HEK293T (cell line): ENCODE measurements around the gene IDH3A.
"Not testable (repeated sequence)": the region's sequence is repeated elsewhere in the genome, so short reads cannot be mapped to it uniquely, and the experiment has no call there.

Experiments used
- CTCF ChIA-PET: fragments of 350-600 bp; formaldehyde crosslinking; extraction: SDS; loops from one replicate; lab custom pipeline; 2021; ENCODE audit warnings: antibody characterized with exemption, inconsistent platforms; lab: Yijun Ruan, JAX
- POLR2A ChIA-PET: fragments of 350-600 bp; formaldehyde crosslinking; extraction: SDS; loops from one replicate; lab custom pipeline; 2020; ENCODE audit warnings: antibody characterized with exemption, inconsistent platforms; lab: Yijun Ruan, JAX
- DNase-seq: peaks from one replicate; pipeline ENCODE4 v3.0.0; 2012; ENCODE audit warnings: mixed read lengths; ENCODE audit errors: extremely low spot score
- ARNT ChIP-seq: fragments of 450-650 bp; IDR thresholded peaks from 2 replicates; pipeline ENCODE4 v1.6.1; 2017; ENCODE audit warnings: mild to moderate bottlenecking
- BHLHE40 ChIP-seq: fragments of 450-650 bp; IDR thresholded peaks from 2 replicates; pipeline ENCODE4 v1.6.1; 2016; ENCODE audit warnings: mild to moderate bottlenecking, moderate library complexity, borderline replicate concordance
- CTBP1 ChIP-seq: fragments of 450-650 bp; IDR thresholded peaks from 2 replicates; pipeline ENCODE4 v1.6.1; 2016; ENCODE audit warnings: borderline replicate concordance
- ELF4 ChIP-seq: fragments of 450-650 bp; IDR thresholded peaks from 2 replicates; pipeline ENCODE4 v1.6.1; 2017; ENCODE audit warnings: antibody characterized with exemption
- FOXA1 ChIP-seq: fragments of 450-650 bp; IDR thresholded peaks from 2 replicates; pipeline ENCODE4 v1.6.1; 2016; ENCODE audit warnings: mild to moderate bottlenecking
- FOXK2 ChIP-seq: fragments of 450-650 bp; IDR thresholded peaks from 2 replicates; pipeline ENCODE4 v1.6.1; 2016; ENCODE audit warnings: mild to moderate bottlenecking
- FOXM1 ChIP-seq: fragments of 450-650 bp; IDR thresholded peaks from 2 replicates; pipeline ENCODE4 v1.6.1; 2017; ENCODE audit warnings: mild to moderate bottlenecking, borderline replicate concordance
- HDGF ChIP-seq: fragments of 450-650 bp; IDR thresholded peaks from 2 replicates; pipeline ENCODE4 v1.6.1; 2017; ENCODE audit warnings: antibody characterized with exemption, borderline replicate concordance
- L3MBTL2 ChIP-seq: fragments of 450-650 bp; conservative IDR thresholded peaks from 2 replicates; pipeline ENCODE4 v1.6.1; 2016; ENCODE audit warnings: mild to moderate bottlenecking
- LEF1 ChIP-seq: fragments of 450-650 bp; IDR thresholded peaks from 2 replicates; pipeline ENCODE4 v1.6.1; 2017; ENCODE audit warnings: mild to moderate bottlenecking, borderline replicate concordance
- NFRKB ChIP-seq: fragments of 450-650 bp; IDR thresholded peaks from 2 replicates; pipeline ENCODE4 v1.6.1; 2016; ENCODE audit warnings: mild to moderate bottlenecking, moderate library complexity
- PKNOX1 ChIP-seq: fragments of 450-650 bp; IDR thresholded peaks from 2 replicates; pipeline ENCODE4 v1.6.1; 2016
- SP1 ChIP-seq: fragments of 450-650 bp; IDR thresholded peaks from 2 replicates; pipeline ENCODE4 v1.6.1; 2017
- SUZ12 ChIP-seq: fragments of 450-650 bp; IDR thresholded peaks from 2 replicates; pipeline ENCODE4 v1.6.1; 2016; ENCODE audit warnings: mild to moderate bottlenecking
- TARDBP ChIP-seq: fragments of 450-650 bp; IDR thresholded peaks from 2 replicates; pipeline ENCODE4 v1.6.1; 2016
- ZNF384 ChIP-seq: fragments of 450-650 bp; IDR thresholded peaks from 2 replicates; pipeline ENCODE4 v1.6.1; 2016

Gene IDH3A

DNA sequence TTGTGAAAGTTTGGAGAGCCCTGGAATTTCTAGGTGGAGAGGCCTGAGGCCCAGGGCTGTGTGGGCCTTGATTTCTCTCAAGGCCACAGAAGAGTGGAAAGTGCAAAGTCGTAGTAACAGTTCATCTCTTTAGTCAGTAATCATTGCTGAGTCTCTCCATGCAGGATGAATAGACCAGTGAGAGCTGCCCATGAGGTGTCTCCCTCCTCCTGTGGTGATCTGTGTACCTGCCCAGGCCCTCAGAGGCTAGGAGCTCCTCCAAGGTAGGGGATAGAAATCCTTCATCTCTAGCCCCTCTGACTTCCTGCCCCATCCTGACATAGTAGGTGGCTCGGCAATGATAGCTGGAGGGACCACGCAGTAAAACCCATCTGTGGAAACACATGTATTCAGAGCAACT, 6.8 kb upstream of the IDH3A start:
- POLR2A ChIA-PET, result no interaction called here

DNA sequence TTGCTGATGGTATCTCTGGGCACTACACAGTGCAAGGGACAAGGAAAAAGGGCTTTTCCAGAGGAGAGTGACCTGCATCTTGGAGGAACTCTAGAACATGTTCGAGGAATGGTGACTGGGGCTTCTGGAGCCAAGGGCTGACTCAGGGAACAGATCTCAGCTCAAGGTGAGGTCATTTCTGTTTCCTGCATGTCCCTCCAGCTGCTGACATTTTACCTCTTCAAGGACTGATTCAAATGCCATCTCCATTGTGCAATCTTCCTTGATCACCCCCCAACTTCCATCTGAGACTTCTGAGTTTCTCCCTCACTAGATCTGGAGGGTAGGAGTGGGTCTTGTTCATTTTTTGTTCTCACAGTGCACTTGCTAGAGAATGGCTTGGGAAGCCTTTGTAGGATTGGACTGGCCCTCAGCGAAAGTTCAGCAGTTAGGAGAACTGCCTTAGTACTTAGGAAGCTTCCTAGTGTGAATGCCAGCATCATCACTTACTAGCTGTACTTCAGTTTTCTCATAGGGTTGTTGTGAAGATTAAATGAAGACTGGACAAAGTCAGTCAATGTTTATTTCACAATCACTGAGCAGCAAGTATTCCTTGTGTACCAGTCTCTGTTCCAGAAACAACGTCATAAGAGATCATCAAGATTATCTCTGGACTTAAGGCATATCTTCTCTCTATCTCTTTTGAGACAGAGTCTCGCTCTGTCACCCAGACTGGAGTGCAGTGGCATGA, 2.6 kb upstream of the IDH3A start:
- DNase-seq, result no peak
- CTCF ChIA-PET, result interaction anchor here (1.0 kb wide), 1 partner anchor 16 kb away, joined by 3 read pairs; the partner anchor contains the start of gene CIB2
- TF ChIP-seq ELF4 (no peak), ARNT (no peak), ZNF384 (no peak), NFRKB (no peak), BHLHE40 (no peak), FOXM1 (no peak), FOXA1 (no peak), L3MBTL2 (no peak), FOXK2 (no peak), TARDBP (no peak)
- POLR2A ChIA-PET, result interaction anchor here (4.3 kb wide), 1 partner anchor 16 kb away, joined by 24 read pairs; the partner anchor contains the start of gene CIB2

More for the DNA sequence above, 6.8 kb upstream of the IDH3A start:
- TF ChIP-seq PKNOX1, result no peak
- TF ChIP-seq CTBP1, result no peak
- peak; percentile 7 for DNase-seq
- CTCF ChIA-PET, result interaction anchor here (0.6 to 1.6 kb wide), 2 partner anchors 10 to 84 kb away, joined by 3 read pairs; no protein-coding TSS in a partner anchor

DNA sequence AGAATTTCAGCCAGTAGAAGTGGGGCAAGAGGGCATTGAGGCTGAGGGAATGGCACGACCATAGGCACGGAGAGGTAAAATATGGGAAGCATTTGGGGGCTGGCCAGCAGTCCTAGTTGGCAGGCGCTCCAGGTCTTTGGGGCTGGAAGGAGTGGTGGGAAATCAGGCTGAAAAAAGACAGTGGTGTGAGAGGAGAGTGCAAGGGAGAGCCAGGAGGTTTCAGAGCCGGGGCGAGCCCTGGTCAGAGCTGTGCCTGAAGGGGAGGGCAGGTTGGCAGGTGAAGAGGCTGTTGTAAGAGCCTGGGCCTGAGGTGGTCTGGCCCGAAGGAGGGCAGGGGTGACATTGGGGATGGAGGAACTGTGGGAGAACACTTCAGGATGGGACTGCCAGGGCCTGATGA, 1.6 kb upstream of the IDH3A start:
- DNase-seq, result no peak
- CTCF ChIA-PET, result interaction anchor here (0.5 kb wide), 1 partner anchor 217 kb away, joined by 8 read pairs; no protein-coding TSS in a partner anchor
- TF ChIP-seq SP1, result no peak
- TF ChIP-seq HDGF, result no peak
- TF ChIP-seq BHLHE40, result no peak
- no peak for TF ChIP-seq ARNT
- TF ChIP-seq ELF4, result no peak
- no peak for TF ChIP-seq FOXA1
- no peak for TF ChIP-seq ZNF384
- TF ChIP-seq PKNOX1, result no peak
- TF ChIP-seq NFRKB, result no peak
- no peak for TF ChIP-seq LEF1
- TF ChIP-seq FOXM1, result no peak
- POLR2A ChIA-PET, result interaction anchor here (3.7 to 4.3 kb wide), 2 partner anchors 9 to 17 kb away, joined by 24 to 40 read pairs; partner anchors contain the start of gene CIB2

- POLR2A ChIA-PET, result interaction anchor here (0.6 to 4.3 kb wide), 9 partner anchors 10 to 190 kb away, joined by 3 to 40 read pairs (median 3); partner anchors contain the start of genes CIB2 and SKIC8
- CTCF ChIA-PET, result interaction anchor here (0.6 kb wide), 2 partner anchors 40 to 577 kb away, joined by 3 to 4 read pairs; no protein-coding TSS in a partner anchor
- no peak for DNase-seq
- no peak for TF ChIP-seq PKNOX1
- TF ChIP-seq ZNF384, result peak; percentile 96
Observed at GRCh38 chr15:78148392-78149067, 632 bp upstream of the IDH3A start.

DNA sequence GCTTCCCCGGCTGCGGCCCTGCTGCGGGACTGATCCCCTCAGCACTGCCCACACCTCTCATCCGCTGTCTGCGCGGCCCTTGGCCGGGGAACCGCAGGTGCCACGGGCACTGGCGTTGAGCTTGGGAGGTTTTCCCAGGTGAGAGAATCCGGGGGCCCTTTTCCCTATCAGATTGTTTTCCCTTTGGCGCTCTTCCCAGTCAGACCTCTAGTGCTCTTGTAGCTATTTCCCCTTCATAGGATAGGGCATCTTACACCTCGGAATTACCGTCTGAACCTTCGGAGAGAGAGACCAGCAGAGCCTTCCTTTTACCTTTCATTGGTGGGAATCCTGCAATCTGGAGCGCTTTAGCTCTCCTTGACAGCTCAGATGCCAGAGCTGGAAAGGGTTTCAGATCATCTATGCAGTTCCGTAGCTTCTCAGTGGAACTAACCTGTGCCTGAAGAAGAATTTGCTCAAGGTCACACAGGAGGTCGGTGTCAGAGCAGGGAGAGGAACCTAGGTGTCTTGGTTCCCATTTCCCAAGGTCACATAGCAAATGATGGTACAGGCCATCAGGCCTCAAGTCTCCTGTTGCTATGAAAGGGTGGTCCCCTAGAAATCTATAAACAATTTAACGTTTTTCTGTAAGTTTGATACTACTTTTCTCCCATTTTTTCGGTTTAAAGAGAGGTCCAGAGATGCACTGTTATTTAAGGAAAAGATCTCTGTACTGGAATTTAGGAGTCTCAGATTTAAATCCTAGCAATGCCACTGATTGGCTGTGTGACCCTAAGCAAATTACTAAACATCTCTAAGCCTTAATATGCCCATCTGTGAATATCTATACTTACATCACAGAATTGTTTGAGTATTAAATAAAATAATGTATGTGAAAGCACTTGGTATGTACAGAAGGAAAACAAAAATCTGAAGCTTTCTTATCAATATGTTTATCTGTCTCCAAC, 916 bp downstream of the IDH3A start:
- DNase-seq, result peak; percentile 33
- CTCF ChIA-PET, result interaction anchor here (0.5 to 1.3 kb wide), 3 partner anchors 19 to 247 kb away, joined by 3 to 4 read pairs (median 4); partner anchors contain the start of gene CIB2
- POLR2A ChIA-PET, result interaction anchor here (1.2 to 4.3 kb wide), 4 partner anchors 12 to 149 kb away, joined by 4 to 40 read pairs (median 14); partner anchors contain the start of genes CIB2 and SKIC8
- TF ChIP-seq FOXK2 (no peak), L3MBTL2 (no peak), SUZ12 (no peak), PKNOX1 (no peak), ELF4 (no peak), SP1 (no peak), ZNF384 (no peak), FOXM1 (no peak), LEF1 (no peak), FOXA1 (no peak), TARDBP (no peak)

DNA sequence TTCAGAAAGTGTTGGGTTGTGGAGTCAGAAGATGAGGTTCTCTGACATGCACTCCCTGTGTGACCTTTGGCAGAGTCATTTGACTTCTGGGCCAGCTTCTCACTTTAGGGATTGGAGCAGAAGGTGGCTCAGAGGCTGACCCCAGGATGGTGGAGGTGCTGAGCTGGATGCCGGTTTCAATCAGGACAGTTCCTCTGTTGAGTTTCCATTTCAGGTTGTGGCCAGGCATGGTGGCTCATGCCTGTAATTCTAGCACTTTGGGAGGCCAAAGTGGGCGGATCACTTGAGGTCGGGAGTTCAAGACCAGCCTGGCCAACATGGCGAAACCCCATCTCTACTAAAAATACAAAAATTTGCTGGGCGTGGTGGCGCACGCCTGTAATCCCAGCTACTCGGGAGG, 1.9 kb downstream of the IDH3A start:
- DNase-seq, CTCF ChIA-PET: not testable (repeated sequence)
- POLR2A ChIA-PET, result interaction anchor here (3.7 kb wide), 1 partner anchor 13 kb away, joined by 40 read pairs; no protein-coding TSS in a partner anchor
